Astrocyte (in vitro differentiated cells and primary cell): ENCODE data around the gene OR56B4.
"Not testable (repeated sequence)": the region's sequence is repeated elsewhere in the genome, so short reads cannot be mapped to it uniquely, and the experiment has no call there.

ENCODE experiments used
- EZH2 ChIP-seq: IDR thresholded peaks from 2 replicates; pipeline ENCODE4 v1.6.1; 2012; ENCODE audit warnings: mild to moderate bottlenecking, low read length, inconsistent platforms; ENCODE audit not compliant: insufficient read depth
- TF ChIP-seq, protein P1 (sequence below): IDR thresholded peaks from 2 replicates; pipeline ENCODE4 v1.5.1; 2011; ENCODE audit warnings: low read depth, mild to moderate bottlenecking, inconsistent platforms, low read length, moderate library complexity; ENCODE audit not compliant: insufficient read depth

DNA sequence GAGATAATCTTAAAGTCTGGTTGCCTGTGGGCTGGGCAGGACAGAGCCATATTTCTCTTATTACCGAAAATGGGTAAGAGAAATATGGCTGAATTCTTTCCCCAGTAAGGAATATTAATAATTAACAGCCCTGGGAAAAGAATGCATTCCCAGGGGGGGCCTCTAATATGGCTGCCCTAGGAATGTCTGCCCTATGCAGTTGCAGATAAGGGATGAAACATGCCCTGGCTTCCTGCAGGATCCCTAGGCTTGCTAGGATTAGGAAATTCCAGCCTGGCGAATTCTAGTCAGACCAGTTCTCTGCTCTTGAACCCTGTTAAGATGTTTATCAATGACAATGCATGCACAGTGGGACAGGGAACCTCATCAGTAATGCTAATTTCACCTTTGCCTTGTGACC is 31.0 kb upstream of the OR56B4 start:
- TF ChIP-seq, protein P1, sequence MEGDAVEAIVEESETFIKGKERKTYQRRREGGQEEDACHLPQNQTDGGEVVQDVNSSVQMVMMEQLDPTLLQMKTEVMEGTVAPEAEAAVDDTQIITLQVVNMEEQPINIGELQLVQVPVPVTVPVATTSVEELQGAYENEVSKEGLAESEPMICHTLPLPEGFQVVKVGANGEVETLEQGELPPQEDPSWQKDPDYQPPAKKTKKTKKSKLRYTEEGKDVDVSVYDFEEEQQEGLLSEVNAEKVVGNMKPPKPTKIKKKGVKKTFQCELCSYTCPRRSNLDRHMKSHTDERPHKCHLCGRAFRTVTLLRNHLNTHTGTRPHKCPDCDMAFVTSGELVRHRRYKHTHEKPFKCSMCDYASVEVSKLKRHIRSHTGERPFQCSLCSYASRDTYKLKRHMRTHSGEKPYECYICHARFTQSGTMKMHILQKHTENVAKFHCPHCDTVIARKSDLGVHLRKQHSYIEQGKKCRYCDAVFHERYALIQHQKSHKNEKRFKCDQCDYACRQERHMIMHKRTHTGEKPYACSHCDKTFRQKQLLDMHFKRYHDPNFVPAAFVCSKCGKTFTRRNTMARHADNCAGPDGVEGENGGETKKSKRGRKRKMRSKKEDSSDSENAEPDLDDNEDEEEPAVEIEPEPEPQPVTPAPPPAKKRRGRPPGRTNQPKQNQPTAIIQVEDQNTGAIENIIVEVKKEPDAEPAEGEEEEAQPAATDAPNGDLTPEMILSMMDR = not testable (repeated sequence)
- not testable (repeated sequence) for TF ChIP-seq EZH2
